GM12878 (cell line): ENCODE results near the gene SURF2. TPM values are rescaled to one million over a fixed set of nuclear protein-coding genes. Genes with fewer than 3 reads are reported as not detected.

Experiments
- BCL11A ChIP-seq: IDR thresholded peaks from 2 replicates; pipeline ENCODE4 v1.6.1; 2011; ENCODE audit warnings: low read depth, low read length
- CHD1 ChIP-seq: IDR thresholded peaks from 2 replicates; pipeline ENCODE4 v1.6.1; 2012; ENCODE audit warnings: low read depth, low read length, improper control_type of control experiment
- ESRRA ChIP-seq: IDR thresholded peaks from 2 replicates; pipeline ENCODE4 v1.6.1; 2012; ENCODE audit warnings: mild to moderate bottlenecking, low read length, improper control_type of control experiment
- ETV6 ChIP-seq, 2 experiments: fragments of 450-650 bp in 1 of 2; IDR thresholded peaks in 1 of 2; conservative IDR thresholded peaks in 1 of 2; 2 replicates each; pipeline ENCODE4 v1.6.1; 2014; ENCODE audit warnings: antibody characterized with exemption in 1 of 2, borderline replicate concordance in 1 of 2, low read depth in 1 of 2, mild to moderate bottlenecking in 1 of 2, moderate library complexity in 1 of 2
- FOXM1 ChIP-seq: IDR thresholded peaks from 2 replicates; pipeline ENCODE4 v1.6.1; 2012; ENCODE audit warnings: low read depth, mild to moderate bottlenecking, inconsistent platforms, low read length, moderate library complexity
- HDAC2 ChIP-seq: fragments of 200-600 bp; sonication (generic); IDR thresholded peaks from 2 replicates; pipeline ENCODE4 v1.6.1; 2017
- HDAC6 ChIP-seq: fragments of 200-600 bp; sonication (generic); IDR thresholded peaks from one replicate; pipeline ENCODE4 v1.8.0; 2017; ENCODE audit warnings: antibody characterized with exemption; ENCODE audit not compliant: unreplicated experiment
- MXI1 ChIP-seq: fragments of 150-350 bp; IDR thresholded peaks from 2 replicates; pipeline ENCODE4 v1.6.1; 2011; ENCODE audit warnings: low read depth, mild to moderate bottlenecking, inconsistent platforms, low read length, improper control_type of control experiment
- MYC ChIP-seq: IDR thresholded peaks from 2 replicates; pipeline ENCODE4 v1.6.1; 2011; ENCODE audit warnings: mild to moderate bottlenecking, low read length, moderate library complexity, inconsistent platforms; ENCODE audit not compliant: insufficient read depth, insufficient replicate concordance, insufficient read length, severe bottlenecking
- POLR2AphosphoS2 ChIP-seq: IDR thresholded peaks from 2 replicates; pipeline ENCODE4 v1.6.1; 2011; ENCODE audit warnings: low read depth, mild to moderate bottlenecking, low read length, improper control_type of control experiment, moderate library complexity
- POU2F2 ChIP-seq: IDR thresholded peaks from 3 replicates; pipeline ENCODE4 v1.6.1; 2011; ENCODE audit warnings: low read depth, mild to moderate bottlenecking, low read length, borderline replicate concordance
- RB1 ChIP-seq: fragments of 450-650 bp; formaldehyde crosslinking; IDR thresholded peaks from 2 replicates; pipeline ENCODE4 v1.6.1; 2017; ENCODE audit warnings: mild to moderate bottlenecking, borderline replicate concordance
- STAT1 ChIP-seq: fragments of 450-650 bp; conservative IDR thresholded peaks from 2 replicates; pipeline ENCODE4 v1.6.1; 2014; ENCODE audit warnings: antibody characterized with exemption, mild to moderate bottlenecking
- TARDBP ChIP-seq: IDR thresholded peaks from 2 replicates; pipeline ENCODE4 v1.6.1; 2016; ENCODE audit warnings: borderline replicate concordance
- TCF12 ChIP-seq: IDR thresholded peaks from 2 replicates; pipeline ENCODE4 v1.6.1; 2011; ENCODE audit warnings: low read depth, mild to moderate bottlenecking, low read length
- WRNIP1 ChIP-seq: IDR thresholded peaks from 2 replicates; pipeline ENCODE4 v1.6.1; 2011; ENCODE audit warnings: low read depth, low read length, improper control_type of control experiment, borderline replicate concordance
- YBX1 ChIP-seq: fragments of 450-650 bp; IDR thresholded peaks from 2 replicates; pipeline ENCODE4 v1.6.1; 2016; ENCODE audit warnings: antibody characterized with exemption
- ZNF384 ChIP-seq: IDR thresholded peaks from 2 replicates; pipeline ENCODE4 v1.6.1; 2012; ENCODE audit warnings: low read depth, mild to moderate bottlenecking, low read length, improper control_type of control experiment, borderline replicate concordance
- polyA plus RNA-seq, 11 experiments: library from polyadenylated mRNA; depleted of rRNA in 4 of 11; unstranded in 6 of 11; stranded (reverse) in 5 of 11; fragments of >200 nt; fragmentation: Nextera tagmentation in 4 of 11; fragmentation: Illumina TruSeq in 1 of 11; extraction: Ambion mirVana in 4 of 11; extraction: Trizol in 1 of 11; gene quantifications; 1 replicate in 1 of 11; 2 replicates in 10 of 11; pipeline versions ENCODE4 v1.2.1 to v1.2.3, GENCODE V29; 2011 to 2016; ENCODE audit warnings: inconsistent platforms in 2 of 11, missing spikeins in 2 of 11, low read depth in 1 of 11
- total RNA-seq, 4 experiments: library from RNA; depleted of rRNA in 3 of 4; stranded (reverse); fragments of >200 nt in 3 of 4; fragmentation: Illumina TruSeq in 1 of 4; extraction: Trizol in 1 of 4; gene quantifications; 2 replicates each; pipeline versions ENCODE4 v1.2.1 to v1.2.3, GENCODE V29; 2013 to 2021
- TF ChIP-seq, protein P1 (sequence below): IDR thresholded peaks from 2 replicates; pipeline ENCODE4 v1.6.1; 2012; ENCODE audit warnings: low read depth, low read length, improper control_type of control experiment
- TF ChIP-seq, protein P2 (sequence below): fragments of 450-650 bp; IDR thresholded peaks from 2 replicates; pipeline ENCODE4 v1.6.1; 2017; ENCODE audit warnings: mild to moderate bottlenecking, low read depth, inconsistent platforms; ENCODE audit not compliant: poor library complexity, severe bottlenecking
- TF ChIP-seq, protein P3 (sequence below): fragments of 450-650 bp; conservative IDR thresholded peaks from 2 replicates; pipeline ENCODE4 v1.6.1; 2017; ENCODE audit warnings: mild to moderate bottlenecking, moderate library complexity
- TF ChIP-seq, protein P4 (sequence below): IDR thresholded peaks from 2 replicates; pipeline ENCODE4 v1.6.1; 2012; ENCODE audit warnings: low read depth, low read length, improper control_type of control experiment
- TF ChIP-seq, protein P5 (sequence below): IDR thresholded peaks from 2 replicates; pipeline ENCODE4 v1.6.1; 2011; ENCODE audit warnings: borderline replicate concordance, low read depth, mild to moderate bottlenecking, moderate library complexity, low read length; ENCODE audit not compliant: insufficient read depth, poor library complexity, severe bottlenecking

SURF2 gene
- total and polyA plus RNA-seq, 10 of the 15 experiments (the other 5 are each of a cell fraction or from before 2014, with no cell fraction given) = 4.0 to 41.7 (median 20.8) TPM

DNA sequence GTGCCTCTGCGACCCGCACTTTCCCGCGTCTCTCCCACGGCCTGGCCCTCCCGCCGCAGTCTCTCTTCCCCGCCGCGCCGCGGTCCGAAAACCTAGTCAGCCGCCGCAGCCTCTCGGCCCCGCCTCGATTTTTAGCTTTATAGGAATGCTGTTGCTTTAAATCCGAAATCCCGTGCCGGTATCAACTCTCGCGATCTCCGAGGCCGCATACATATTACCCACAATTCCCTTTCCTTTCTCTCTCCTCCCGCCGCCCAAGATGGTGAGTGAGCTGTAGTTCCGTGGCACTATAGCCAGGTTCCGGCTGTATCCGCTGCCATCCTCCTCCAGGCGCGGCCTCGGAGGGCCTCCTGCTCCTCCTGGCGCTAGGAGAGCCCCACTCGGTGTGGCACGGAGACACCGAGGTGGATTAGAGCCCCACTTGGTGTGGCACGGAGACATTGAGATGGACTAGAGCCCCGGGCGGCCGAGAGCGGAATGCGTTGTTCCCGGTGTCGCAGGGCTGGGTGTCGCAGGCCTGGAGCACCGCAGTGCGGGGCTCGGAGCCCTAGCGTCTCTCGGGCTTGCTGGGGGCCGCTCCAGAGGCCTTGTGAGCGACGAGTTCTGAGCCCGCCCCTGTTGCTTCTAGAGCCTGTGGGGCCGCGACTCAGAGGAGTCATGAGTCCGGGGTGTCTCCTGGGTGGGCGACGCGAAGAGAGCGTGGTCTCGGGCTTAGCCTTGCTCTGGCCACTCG lies 8.2 kb upstream of the SURF2 start, which contains the start of the genes MED22 and RPL7A (continued):
- no peak for TF ChIP-seq YBX1
- TF ChIP-seq, protein P1, sequence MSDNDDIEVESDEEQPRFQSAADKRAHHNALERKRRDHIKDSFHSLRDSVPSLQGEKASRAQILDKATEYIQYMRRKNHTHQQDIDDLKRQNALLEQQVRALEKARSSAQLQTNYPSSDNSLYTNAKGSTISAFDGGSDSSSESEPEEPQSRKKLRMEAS = peak; percentile 58; the same call in 1 of the 2 replicates
- peak; percentile 89 for TF ChIP-seq HDAC6
- TF ChIP-seq BCL11A = no peak
- TF ChIP-seq FOXM1 = peak; percentile 78
- TF ChIP-seq ETV6 (conservative IDR thresholded peaks at IDR 0.05 in 1 of 2, IDR thresholded peaks at IDR 0.05 in 1 of 2; ENCODE audit: borderline replicate concordance in 1 of 2, low read depth in 1 of 2) = no peak
- peak; percentile 95 for TF ChIP-seq MYC
- TF ChIP-seq WRNIP1 = no peak
- peak; percentile 99 for TF ChIP-seq POU2F2
- peak; percentile 97 for TF ChIP-seq POLR2AphosphoS2
- peak; percentile 93; the same call in 1 of the 2 replicates for TF ChIP-seq STAT1
- TF ChIP-seq ZNF384 = no peak
- TF ChIP-seq, protein P2, sequence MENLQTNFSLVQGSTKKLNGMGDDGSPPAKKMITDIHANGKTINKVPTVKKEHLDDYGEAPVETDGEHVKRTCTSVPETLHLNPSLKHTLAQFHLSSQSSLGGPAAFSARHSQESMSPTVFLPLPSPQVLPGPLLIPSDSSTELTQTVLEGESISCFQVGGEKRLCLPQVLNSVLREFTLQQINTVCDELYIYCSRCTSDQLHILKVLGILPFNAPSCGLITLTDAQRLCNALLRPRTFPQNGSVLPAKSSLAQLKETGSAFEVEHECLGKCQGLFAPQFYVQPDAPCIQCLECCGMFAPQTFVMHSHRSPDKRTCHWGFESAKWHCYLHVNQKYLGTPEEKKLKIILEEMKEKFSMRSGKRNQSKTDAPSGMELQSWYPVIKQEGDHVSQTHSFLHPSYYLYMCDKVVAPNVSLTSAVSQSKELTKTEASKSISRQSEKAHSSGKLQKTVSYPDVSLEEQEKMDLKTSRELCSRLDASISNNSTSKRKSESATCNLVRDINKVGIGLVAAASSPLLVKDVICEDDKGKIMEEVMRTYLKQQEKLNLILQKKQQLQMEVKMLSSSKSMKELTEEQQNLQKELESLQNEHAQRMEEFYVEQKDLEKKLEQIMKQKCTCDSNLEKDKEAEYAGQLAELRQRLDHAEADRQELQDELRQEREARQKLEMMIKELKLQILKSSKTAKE = no peak
- TF ChIP-seq, protein P3, sequence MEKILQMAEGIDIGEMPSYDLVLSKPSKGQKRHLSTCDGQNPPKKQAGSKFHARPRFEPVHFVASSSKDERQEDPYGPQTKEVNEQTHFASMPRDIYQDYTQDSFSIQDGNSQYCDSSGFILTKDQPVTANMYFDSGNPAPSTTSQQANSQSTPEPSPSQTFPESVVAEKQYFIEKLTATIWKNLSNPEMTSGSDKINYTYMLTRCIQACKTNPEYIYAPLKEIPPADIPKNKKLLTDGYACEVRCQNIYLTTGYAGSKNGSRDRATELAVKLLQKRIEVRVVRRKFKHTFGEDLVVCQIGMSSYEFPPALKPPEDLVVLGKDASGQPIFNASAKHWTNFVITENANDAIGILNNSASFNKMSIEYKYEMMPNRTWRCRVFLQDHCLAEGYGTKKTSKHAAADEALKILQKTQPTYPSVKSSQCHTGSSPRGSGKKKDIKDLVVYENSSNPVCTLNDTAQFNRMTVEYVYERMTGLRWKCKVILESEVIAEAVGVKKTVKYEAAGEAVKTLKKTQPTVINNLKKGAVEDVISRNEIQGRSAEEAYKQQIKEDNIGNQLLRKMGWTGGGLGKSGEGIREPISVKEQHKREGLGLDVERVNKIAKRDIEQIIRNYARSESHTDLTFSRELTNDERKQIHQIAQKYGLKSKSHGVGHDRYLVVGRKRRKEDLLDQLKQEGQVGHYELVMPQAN = peak; percentile 85
- TF ChIP-seq RB1 = peak; percentile 99
- no peak for TF ChIP-seq HDAC2
- TF ChIP-seq, protein P4, sequence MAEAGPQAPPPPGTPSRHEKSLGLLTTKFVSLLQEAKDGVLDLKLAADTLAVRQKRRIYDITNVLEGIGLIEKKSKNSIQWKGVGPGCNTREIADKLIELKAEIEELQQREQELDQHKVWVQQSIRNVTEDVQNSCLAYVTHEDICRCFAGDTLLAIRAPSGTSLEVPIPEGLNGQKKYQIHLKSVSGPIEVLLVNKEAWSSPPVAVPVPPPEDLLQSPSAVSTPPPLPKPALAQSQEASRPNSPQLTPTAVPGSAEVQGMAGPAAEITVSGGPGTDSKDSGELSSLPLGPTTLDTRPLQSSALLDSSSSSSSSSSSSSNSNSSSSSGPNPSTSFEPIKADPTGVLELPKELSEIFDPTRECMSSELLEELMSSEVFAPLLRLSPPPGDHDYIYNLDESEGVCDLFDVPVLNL = no peak
- TF ChIP-seq TARDBP = 0 out of 2 replicates have a peak, but pooled peaks have one; percentile 45
- peak; percentile 83; the same call in 1 of the 2 replicates for TF ChIP-seq TCF12
- peak; percentile 90 for TF ChIP-seq CHD1
- peak; percentile 80; the same call in 1 of the 2 replicates for TF ChIP-seq MXI1
- TF ChIP-seq ESRRA = no peak
- TF ChIP-seq, protein P5, sequence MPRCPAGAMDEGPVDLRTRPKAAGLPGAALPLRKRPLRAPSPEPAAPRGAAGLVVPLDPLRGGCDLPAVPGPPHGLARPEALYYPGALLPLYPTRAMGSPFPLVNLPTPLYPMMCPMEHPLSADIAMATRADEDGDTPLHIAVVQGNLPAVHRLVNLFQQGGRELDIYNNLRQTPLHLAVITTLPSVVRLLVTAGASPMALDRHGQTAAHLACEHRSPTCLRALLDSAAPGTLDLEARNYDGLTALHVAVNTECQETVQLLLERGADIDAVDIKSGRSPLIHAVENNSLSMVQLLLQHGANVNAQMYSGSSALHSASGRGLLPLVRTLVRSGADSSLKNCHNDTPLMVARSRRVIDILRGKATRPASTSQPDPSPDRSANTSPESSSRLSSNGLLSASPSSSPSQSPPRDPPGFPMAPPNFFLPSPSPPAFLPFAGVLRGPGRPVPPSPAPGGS = peak; percentile 10
